ENCODE data around the gene MRPL39. TPM values are rescaled to one million over a fixed set of nuclear protein-coding genes. Genes with fewer than 3 reads are reported as not detected.

Gene MRPL39
- total and polyA plus RNA-seq, 2 donors (not counting 3 experiments of a cell fraction or from before 2014, with no cell fraction given) = 10.4 to 25.2 TPM

DNA sequence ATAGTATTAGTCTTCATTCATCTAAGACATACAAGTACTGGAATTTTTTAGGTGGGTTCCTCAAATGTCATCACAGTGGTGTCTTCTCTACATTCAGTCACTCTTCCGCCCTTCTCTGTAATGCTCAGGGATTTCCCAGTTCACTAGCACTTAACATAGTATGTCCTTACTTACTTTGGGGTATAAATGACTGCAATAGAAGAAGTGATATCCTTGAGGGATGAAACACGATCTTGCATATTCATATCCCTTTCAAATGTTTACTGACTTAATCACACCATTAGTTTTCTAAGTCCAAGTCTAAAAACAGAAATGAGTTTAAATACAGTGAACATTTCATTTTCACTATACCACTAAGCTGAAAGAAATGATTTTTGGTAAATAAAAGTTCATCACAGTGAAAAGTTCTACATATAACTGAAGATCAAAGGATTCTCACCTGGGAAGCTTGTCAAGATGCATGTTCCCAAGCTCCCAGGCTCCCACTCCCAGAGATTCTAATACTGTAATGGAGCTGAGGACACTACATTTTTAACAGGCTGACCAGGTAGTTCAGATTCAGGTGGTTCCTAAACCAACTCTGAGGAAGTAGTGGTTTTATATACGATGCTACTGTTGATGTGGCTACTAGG is 29.7 kb downstream of the MRPL39 start:
- dilution Hi-C loops (cut with MboI; ENCODE audit: extremely low pct_ligation_motif_present, low sequenced_read_pairs) = no loop called here
- Histone ChIP-seq H2AFZ (ENCODE audit: low read depth, low read length) (no peak overlapping the region), H4K20me1 (replicated peaks; ENCODE audit: control insufficient read depth, extremely low read depth, insufficient read depth, low read length) (no peaks in the 10 kb centered on the region), H3K27me3 (ENCODE audit: control insufficient read depth in 2 of 2, insufficient read depth in 2 of 2, low read length in 2 of 2) (no peaks in the 10 kb centered on the region), H3K9me1 (replicated peaks; ENCODE audit: control insufficient read depth, extremely low read depth, insufficient read depth, low read length) (no peaks in the 10 kb centered on the region), H3K4me3 (replicated peaks in 1 of 3; ENCODE audit: insufficient read depth in 1 of 3, low read depth in 1 of 3, low read length in 3 of 3) (no peak overlapping the region), H3K36me3 (ENCODE audit: control insufficient read depth in 2 of 2, extremely low read depth in 1 of 2, insufficient read depth in 2 of 2, low read length in 2 of 2) (peaks cover 0 to 10% of the 10 kb centered on the region in 2 experiments), H3K9me3 (replicated peaks; ENCODE audit: control insufficient read depth, insufficient read depth, low read length) (no peaks in the 10 kb centered on the region), H3K4me2 (ENCODE audit: insufficient read depth, low read length) (no peak overlapping the region), H3K79me2 (ENCODE audit: control insufficient read depth, insufficient read depth, low read length) (peaks cover 14% of the 10 kb centered on the region), H3K9ac (replicated peaks; ENCODE audit: extremely low read depth, insufficient read depth, low read length) (no peak overlapping the region), H3K4me1 (ENCODE audit: control insufficient read depth, extremely low read depth, insufficient read depth, low read length) (peaks cover 18% of the 10 kb centered on the region), H3K27ac (ENCODE audit: insufficient read depth, low read depth, low read length) (no peak overlapping the region)
- no peak for TF ChIP-seq GATA2 (IDR thresholded peaks at IDR 0.05; ENCODE audit: insufficient read depth, insufficient read length, low read depth, low read length)
- peak; percentile 10 for TF ChIP-seq POLR2A (IDR thresholded peaks at IDR 0.05; ENCODE audit: low read depth, low read length)
- POLR2A ChIA-PET = no interaction called here
- no peak for DNase-seq (ENCODE audit: low read depth, low spot score)
- CTCF ChIA-PET = no interaction called here
- BruUV-seq (replicated peaks) = no TSS peak
- intact Hi-C loops (cut with micrococcal nuclease) = no loop called here
- no peak for FAIRE-seq

GRCh38 chr21:25573409-25574206 is 33.7 kb downstream of the MRPL39 start:
- TF ChIP-seq POLR2A (IDR thresholded peaks at IDR 0.05; ENCODE audit: low read depth, low read length) = no peak
- TF ChIP-seq FOS (IDR thresholded peaks at IDR 0.05; ENCODE audit: borderline replicate concordance, insufficient read depth, low read length) = peak; percentile 84
- TF ChIP-seq JUN (IDR thresholded peaks at IDR 0.05; ENCODE audit: borderline replicate concordance, insufficient read depth, insufficient read length, low read depth) = peak; percentile 92
- peak; percentile 86 for TF ChIP-seq GATA2 (IDR thresholded peaks at IDR 0.05; ENCODE audit: insufficient read depth, insufficient read length, low read depth, low read length)
- no peaks in the 10 kb centered on the region for H3K9me3 ChIP-seq (replicated peaks; ENCODE audit: control insufficient read depth, insufficient read depth, low read length)
- no TSS peak for BruUV-seq (replicated peaks)
- peak overlapping the region; percentile 71 for H3K4me2 ChIP-seq (ENCODE audit: insufficient read depth, low read length)
- no peaks in the 10 kb centered on the region for H3K27me3 ChIP-seq (ENCODE audit: control insufficient read depth in 2 of 2, insufficient read depth in 2 of 2, low read length in 2 of 2)
- peak; percentile 85 for FAIRE-seq
- intact Hi-C loops (cut with micrococcal nuclease) (loop anchor here (2.0 kb wide), 1 partner anchor 33 kb away; the partner anchor contains the start of gene MRPL39), dilution Hi-C loops (cut with MboI; ENCODE audit: extremely low pct_ligation_motif_present, low sequenced_read_pairs) (no loop called here)
- CTCF ChIA-PET = interaction anchor here (0.9 to 2.6 kb wide), 5 partner anchors 9 to 20 kb away, joined by 4 to 9 read pairs (median 7); no protein-coding TSS in a partner anchor
- H3K9ac ChIP-seq (replicated peaks; ENCODE audit: extremely low read depth, insufficient read depth, low read length) = peak overlapping the region; percentile 29
- DNase-seq (ENCODE audit: low read depth, low spot score) = peak; percentile 86
- H3K79me2 ChIP-seq (ENCODE audit: control insufficient read depth, insufficient read depth, low read length) = peaks cover 43% of the 10 kb centered on the region
- peaks cover 27% of the 10 kb centered on the region for H3K4me1 ChIP-seq (ENCODE audit: control insufficient read depth, extremely low read depth, insufficient read depth, low read length)
- peak overlapping the region in 1 of 3 experiments; percentile 34 for H3K4me3 ChIP-seq (replicated peaks in 1 of 3; ENCODE audit: insufficient read depth in 1 of 3, low read depth in 1 of 3, low read length in 3 of 3)
- peaks cover 0 to 10% of the 10 kb centered on the region in 2 experiments for H3K36me3 ChIP-seq (ENCODE audit: control insufficient read depth in 2 of 2, extremely low read depth in 1 of 2, insufficient read depth in 2 of 2, low read length in 2 of 2)
- H3K9me1 ChIP-seq (replicated peaks; ENCODE audit: control insufficient read depth, extremely low read depth, insufficient read depth, low read length) = no peaks in the 10 kb centered on the region
- no peaks in the 10 kb centered on the region for H4K20me1 ChIP-seq (replicated peaks; ENCODE audit: control insufficient read depth, extremely low read depth, insufficient read depth, low read length)
- H3K27ac ChIP-seq (ENCODE audit: insufficient read depth, low read depth, low read length) = peak overlapping the region; percentile 80
- POLR2A ChIA-PET = no interaction called here
- H2AFZ ChIP-seq (ENCODE audit: low read depth, low read length) = no peak overlapping the region

Measured in endothelial cell of umbilical vein (primary cell).